IPS-NIHi11 (cell line): Measurements from ENCODE around the gene TENT5A.
A peak's percentile ranks its signal among the peaks of the same experiment; 100 is the strongest.

Experiments used
- DNase-seq: peaks from one replicate; pipeline ENCODE4 v3.0.0; 2012; ENCODE audit warnings: mixed read lengths, low spot score

The TENT5A gene

DNA sequence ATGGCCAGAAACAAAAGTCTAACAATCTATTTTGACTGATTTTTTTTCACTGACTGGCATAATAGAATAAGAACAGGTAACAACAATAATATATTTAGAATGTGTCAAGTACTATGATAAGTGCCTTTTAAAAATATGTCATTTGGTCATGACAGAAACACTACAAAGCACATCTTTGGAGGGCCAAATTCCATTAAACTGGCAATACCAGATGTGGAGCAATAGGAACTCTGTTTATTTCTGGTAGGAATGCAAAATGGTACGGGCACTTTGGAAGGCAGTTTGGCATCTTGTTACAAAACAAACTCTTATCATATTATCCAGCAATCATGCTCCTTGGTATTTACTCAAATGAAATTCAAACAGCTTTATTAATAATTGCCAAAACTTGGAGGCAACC, 39.3 kb downstream of the TENT5A start:
- no peak for DNase-seq

DNA sequence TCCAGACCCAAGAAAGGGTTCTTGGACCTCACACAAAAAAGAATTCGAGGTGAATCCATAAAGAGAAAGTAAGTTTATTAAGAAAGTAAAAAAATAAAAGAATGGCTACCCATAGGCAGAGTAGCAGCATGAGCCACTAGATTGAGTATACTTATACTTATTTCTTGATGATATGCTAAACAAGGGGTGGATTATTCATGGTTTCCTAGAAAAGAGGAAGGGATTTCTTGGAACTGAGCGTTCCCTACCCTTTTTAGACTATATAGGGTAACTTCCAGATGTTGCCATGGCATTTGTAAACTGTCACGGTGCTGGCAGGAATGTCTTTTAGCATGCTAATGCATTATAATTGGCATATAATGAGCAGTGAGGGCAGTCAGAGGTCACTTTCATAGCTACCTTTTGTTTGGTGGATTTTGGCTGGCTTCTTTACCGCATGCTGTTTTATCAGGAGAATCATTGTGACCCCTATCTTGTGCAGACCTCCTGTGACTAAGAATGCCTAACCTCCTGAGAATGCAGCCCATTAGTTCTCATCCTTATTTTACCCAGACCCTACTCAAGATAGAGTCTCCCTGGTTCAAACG, 44.3 kb downstream of the TENT5A start:
- DNase-seq = peak; percentile 10

DNA sequence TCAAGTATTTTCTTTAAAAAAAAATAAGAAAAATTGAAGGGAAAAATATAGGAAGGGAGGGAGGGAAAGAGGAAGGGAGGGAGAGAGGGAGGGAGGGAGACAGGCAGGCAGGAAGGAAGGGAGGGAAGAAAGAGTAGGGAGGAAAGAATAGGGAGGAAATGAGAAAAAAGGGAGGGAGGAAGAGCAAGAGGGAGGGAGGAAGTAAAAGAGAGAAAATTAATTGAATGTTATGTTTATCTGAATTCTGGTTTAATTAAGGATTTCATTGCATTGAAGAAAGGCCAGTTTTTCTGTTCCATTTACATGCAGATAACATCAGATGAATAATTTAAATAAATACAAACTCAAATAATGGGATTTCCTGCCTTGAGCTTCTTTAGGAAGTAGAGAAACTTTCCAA, 47.8 kb downstream of the TENT5A start:
- no peak for DNase-seq

DNA sequence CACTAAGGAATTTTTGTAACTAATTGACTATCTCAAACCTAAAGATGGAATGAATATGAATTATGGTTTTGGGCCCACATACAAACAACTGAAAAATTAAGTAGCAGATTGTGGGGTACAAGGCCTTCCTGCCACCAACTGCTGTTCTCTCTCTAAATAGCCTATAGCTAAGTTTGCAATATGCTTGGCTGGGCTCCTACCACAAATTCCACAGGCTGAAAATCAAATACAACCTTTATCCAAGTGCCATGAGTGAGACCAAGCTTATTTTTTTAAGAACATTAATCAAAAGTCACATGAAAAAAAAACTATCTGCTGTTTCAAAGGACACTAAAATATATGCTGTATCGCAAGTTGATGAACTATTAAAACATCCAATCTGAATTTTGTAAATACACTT, 52.1 kb downstream of the TENT5A start:
- no peak for DNase-seq

DNA sequence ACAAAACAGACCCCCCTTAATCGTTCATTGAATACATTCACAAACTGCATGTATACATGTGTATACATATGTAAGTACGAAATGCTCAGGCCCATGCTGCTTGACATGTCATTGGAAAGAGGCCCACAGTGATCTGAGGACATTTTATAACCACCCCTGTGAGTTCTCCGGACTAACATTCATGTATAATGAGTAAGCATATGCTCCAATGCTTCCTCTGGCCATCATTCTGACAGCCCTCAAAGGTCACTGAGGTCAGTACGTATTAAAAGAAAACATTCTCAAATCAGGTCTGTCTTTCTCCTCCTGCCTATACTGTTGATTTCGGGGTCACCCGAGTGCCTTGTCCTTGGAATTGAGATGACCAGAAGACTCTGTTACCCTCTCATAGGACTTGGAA, 54.9 kb downstream of the TENT5A start:
- DNase-seq = no peak

DNA sequence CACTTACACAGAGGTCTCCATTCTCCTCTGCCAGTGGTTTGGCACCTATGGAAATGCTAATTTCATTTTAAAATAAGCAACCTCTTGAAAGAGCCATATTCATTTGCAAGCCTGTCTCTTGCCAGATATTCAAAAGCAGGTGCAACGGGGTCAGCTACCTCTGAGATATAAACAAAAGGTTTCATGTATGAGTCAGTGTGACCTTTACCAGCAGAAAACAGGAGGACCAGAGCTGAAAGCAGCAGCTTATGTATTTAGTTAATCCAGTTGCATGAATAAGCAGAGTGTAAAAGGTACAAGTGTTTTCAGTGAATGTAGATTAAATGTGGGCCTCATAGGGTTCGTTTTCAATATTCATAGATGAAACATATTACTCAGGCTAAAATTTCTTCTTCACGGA, 56.0 kb downstream of the TENT5A start:
- no peak for DNase-seq
